ENCODE results near the gene ZNF689.

DNA sequence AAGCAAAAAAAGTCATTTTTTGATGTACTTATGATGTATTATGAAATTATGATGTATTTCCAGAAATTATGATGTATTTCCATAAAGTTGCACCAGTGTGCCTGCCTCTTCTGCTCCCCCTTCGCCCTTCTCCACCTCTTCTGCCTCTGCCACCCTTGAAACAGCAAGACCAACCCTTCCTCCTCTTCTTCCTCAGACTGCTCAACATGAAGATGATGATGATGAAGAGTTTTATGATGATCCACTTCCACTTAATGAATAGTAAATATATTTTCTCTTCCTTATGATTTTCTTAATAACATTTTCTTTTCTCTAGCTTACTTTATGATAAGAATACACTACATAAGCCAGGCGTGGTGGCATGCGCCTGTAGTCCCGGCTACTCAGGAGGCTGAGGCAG is 17.3 kb downstream of the ZNF689 start:
- TF ChIP-seq ZNF274 (IDR thresholded peaks at IDR 0.05; ENCODE audit: low read length) (no peak), ZNF274 (tag by site-specific recombination; IDR thresholded peaks at IDR 0.05; ENCODE audit: borderline replicate concordance) (no peak), FEZF1 (tag by site-specific recombination; IDR thresholded peaks at IDR 0.05) (no peak), ZBTB21 (tag by site-specific recombination; IDR thresholded peaks at IDR 0.05) (no peak), YY1 (tag by site-specific recombination; IDR thresholded peaks at IDR 0.05) (no peak), REST (tag by site-specific recombination; IDR thresholded peaks at IDR 0.05) (no peak)
- TF ChIP-seq, protein P1, sequence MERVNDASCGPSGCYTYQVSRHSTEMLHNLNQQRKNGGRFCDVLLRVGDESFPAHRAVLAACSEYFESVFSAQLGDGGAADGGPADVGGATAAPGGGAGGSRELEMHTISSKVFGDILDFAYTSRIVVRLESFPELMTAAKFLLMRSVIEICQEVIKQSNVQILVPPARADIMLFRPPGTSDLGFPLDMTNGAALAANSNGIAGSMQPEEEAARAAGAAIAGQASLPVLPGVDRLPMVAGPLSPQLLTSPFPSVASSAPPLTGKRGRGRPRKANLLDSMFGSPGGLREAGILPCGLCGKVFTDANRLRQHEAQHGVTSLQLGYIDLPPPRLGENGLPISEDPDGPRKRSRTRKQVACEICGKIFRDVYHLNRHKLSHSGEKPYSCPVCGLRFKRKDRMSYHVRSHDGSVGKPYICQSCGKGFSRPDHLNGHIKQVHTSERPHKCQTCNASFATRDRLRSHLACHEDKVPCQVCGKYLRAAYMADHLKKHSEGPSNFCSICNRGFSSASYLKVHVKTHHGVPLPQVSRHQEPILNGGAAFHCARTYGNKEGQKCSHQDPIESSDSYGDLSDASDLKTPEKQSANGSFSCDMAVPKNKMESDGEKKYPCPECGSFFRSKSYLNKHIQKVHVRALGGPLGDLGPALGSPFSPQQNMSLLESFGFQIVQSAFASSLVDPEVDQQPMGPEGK (tag by site-specific recombination; IDR thresholded peaks at IDR 0.05): no peak
- TF ChIP-seq, protein P2, sequence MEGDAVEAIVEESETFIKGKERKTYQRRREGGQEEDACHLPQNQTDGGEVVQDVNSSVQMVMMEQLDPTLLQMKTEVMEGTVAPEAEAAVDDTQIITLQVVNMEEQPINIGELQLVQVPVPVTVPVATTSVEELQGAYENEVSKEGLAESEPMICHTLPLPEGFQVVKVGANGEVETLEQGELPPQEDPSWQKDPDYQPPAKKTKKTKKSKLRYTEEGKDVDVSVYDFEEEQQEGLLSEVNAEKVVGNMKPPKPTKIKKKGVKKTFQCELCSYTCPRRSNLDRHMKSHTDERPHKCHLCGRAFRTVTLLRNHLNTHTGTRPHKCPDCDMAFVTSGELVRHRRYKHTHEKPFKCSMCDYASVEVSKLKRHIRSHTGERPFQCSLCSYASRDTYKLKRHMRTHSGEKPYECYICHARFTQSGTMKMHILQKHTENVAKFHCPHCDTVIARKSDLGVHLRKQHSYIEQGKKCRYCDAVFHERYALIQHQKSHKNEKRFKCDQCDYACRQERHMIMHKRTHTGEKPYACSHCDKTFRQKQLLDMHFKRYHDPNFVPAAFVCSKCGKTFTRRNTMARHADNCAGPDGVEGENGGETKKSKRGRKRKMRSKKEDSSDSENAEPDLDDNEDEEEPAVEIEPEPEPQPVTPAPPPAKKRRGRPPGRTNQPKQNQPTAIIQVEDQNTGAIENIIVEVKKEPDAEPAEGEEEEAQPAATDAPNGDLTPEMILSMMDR (tag by site-specific recombination; IDR thresholded peaks at IDR 0.05): no peak

Data from HEK293 (cell line).